ENCODE data around the gene RHOBTB3.

The RHOBTB3 gene

GRCh38 chr5:95731571-95732554 lies 727 bp downstream of the RHOBTB3 start:
- peak; percentile 3 for DNase-seq (ENCODE audit: low spot score)

- DNase-seq (ENCODE audit: low spot score), result no peak
Observed at GRCh38 chr5:95733107-95733665, 2.0 kb downstream of the RHOBTB3 start.

GRCh38 chr5:95734187-95734586 lies 3.1 kb downstream of the RHOBTB3 start:
- no peak for DNase-seq (ENCODE audit: low spot score)

GRCh38 chr5:95734906-95735305 lies 3.8 kb downstream of the RHOBTB3 start:
- no peak for DNase-seq (ENCODE audit: low spot score)

- no peak for DNase-seq (ENCODE audit: low spot score)
Observed at GRCh38 chr5:95735406-95735805, 4.3 kb downstream of the RHOBTB3 start.

- DNase-seq (ENCODE audit: low spot score), result no peak
Observed at GRCh38 chr5:95738072-95738471, 6.9 kb downstream of the RHOBTB3 start.

GRCh38 chr5:95738834-95739233 lies 7.7 kb downstream of the RHOBTB3 start:
- DNase-seq (ENCODE audit: low spot score), result no peak

- no peak for DNase-seq (ENCODE audit: low spot score)
Observed at GRCh38 chr5:95739857-95740256, 8.7 kb downstream of the RHOBTB3 start.

GRCh38 chr5:95741458-95741857 lies 10.3 kb downstream of the RHOBTB3 start:
- DNase-seq (ENCODE audit: low spot score), result no peak

GRCh38 chr5:95743232-95743631 lies 12.1 kb downstream of the RHOBTB3 start:
- DNase-seq (ENCODE audit: low spot score), result no peak

GRCh38 chr5:95743877-95744276 lies 12.7 kb downstream of the RHOBTB3 start:
- no peak for DNase-seq (ENCODE audit: low spot score)

- DNase-seq (ENCODE audit: low spot score), result no peak
Observed at GRCh38 chr5:95746194-95746593, 15.1 kb downstream of the RHOBTB3 start.

- DNase-seq (ENCODE audit: low spot score), result no peak
Observed at GRCh38 chr5:95746722-95747679, 15.9 kb downstream of the RHOBTB3 start.

GRCh38 chr5:95748133-95748532 lies 17.0 kb downstream of the RHOBTB3 start:
- no peak for DNase-seq (ENCODE audit: low spot score)

- no peak for DNase-seq (ENCODE audit: low spot score)
Observed at GRCh38 chr5:95754545-95754944, 23.4 kb downstream of the RHOBTB3 start.

GRCh38 chr5:95759005-95759404 lies 27.9 kb downstream of the RHOBTB3 start:
- DNase-seq (ENCODE audit: low spot score), result no peak

GRCh38 chr5:95759634-95760033 lies 28.5 kb downstream of the RHOBTB3 start:
- no peak for DNase-seq (ENCODE audit: low spot score)

GRCh38 chr5:95760273-95761191 lies 29.4 kb downstream of the RHOBTB3 start:
- DNase-seq (ENCODE audit: low spot score), result peak; percentile 24

- no peak for DNase-seq (ENCODE audit: low spot score)
Observed at GRCh38 chr5:95761771-95762651, 30.9 kb downstream of the RHOBTB3 start.

- DNase-seq (ENCODE audit: low spot score), result no peak
Observed at GRCh38 chr5:95762652-95763041, 31.5 kb downstream of the RHOBTB3 start.
